GM23248 (cell line): Measurements from ENCODE around the gene SH2D4B. TPM values are rescaled to one million over a fixed set of nuclear protein-coding genes. Genes with fewer than 3 reads are reported as not detected.
"Not testable (repeated sequence)": the region's sequence is repeated elsewhere in the genome, so short reads cannot be mapped to it uniquely, and the experiment has no call there.

Experiments used
- DNase-seq: peaks from one replicate; pipeline ENCODE4 v3.0.0-alpha.2; 2015
- H2AFZ ChIP-seq: fragments of 200-600 bp; sonication (generic); 2 replicates; pipeline ENCODE4 v1.6.1; 2016; ENCODE audit warnings: antibody characterized with exemption
- H3F3A ChIP-seq: fragments of 200-600 bp; sonication (generic); 2 replicates; pipeline ENCODE4 v1.6.1; 2016; ENCODE audit warnings: mild to moderate bottlenecking, antibody characterized with exemption, mixed run types; ENCODE audit not compliant: insufficient read depth
- H3K27ac ChIP-seq: fragments of 200-600 bp; sonication (generic); 2 replicates; pipeline ENCODE4 v1.5.1; 2016; ENCODE audit warnings: mild to moderate bottlenecking
- H3K27me3 ChIP-seq: fragments of 200-600 bp; sonication (generic); replicated peaks from 2 replicates; pipeline ENCODE4 v1.6.1; 2016; ENCODE audit warnings: mild to moderate bottlenecking; ENCODE audit not compliant: insufficient read depth
- H3K36me3 ChIP-seq: fragments of 200-600 bp; sonication (generic); 2 replicates; pipeline ENCODE4 v1.6.1; 2016; ENCODE audit warnings: low read depth, mild to moderate bottlenecking
- H3K4me1 ChIP-seq: fragments of 200-600 bp; sonication (generic); 2 replicates; pipeline ENCODE4 v1.6.1; 2016; ENCODE audit warnings: mild to moderate bottlenecking; ENCODE audit not compliant: insufficient read depth
- H3K4me2 ChIP-seq: fragments of 200-600 bp; sonication (generic); one replicate; pipeline ENCODE4 v1.6.1; 2016; ENCODE audit warnings: mild to moderate bottlenecking; ENCODE audit not compliant: unreplicated experiment
- H3K4me3 ChIP-seq: fragments of 200-600 bp; sonication (generic); 2 replicates; pipeline ENCODE4 v1.5.1; 2016; ENCODE audit warnings: mild to moderate bottlenecking
- H3K79me2 ChIP-seq: fragments of 200-600 bp; sonication (generic); 2 replicates; pipeline ENCODE4 v1.6.1; 2016; ENCODE audit warnings: mild to moderate bottlenecking; ENCODE audit not compliant: insufficient read depth
- H3K9ac ChIP-seq: fragments of 200-600 bp; sonication (generic); 2 replicates; pipeline ENCODE4 v1.6.1; 2016; ENCODE audit warnings: mild to moderate bottlenecking
- H3K9me2 ChIP-seq: fragments of 200-600 bp; sonication (generic); 2 replicates; pipeline ENCODE4 v1.6.1; 2016; ENCODE audit warnings: mixed run types, mild to moderate bottlenecking, moderate library complexity; ENCODE audit not compliant: insufficient read depth
- H3K9me3 ChIP-seq: fragments of 200-600 bp; sonication (generic); one replicate; pipeline ENCODE4 v1.6.1; 2017; ENCODE audit warnings: low read depth
- H4K20me1 ChIP-seq: fragments of 200-600 bp; sonication (generic); 2 replicates; pipeline ENCODE4 v1.6.0; 2016; ENCODE audit not compliant: insufficient read depth
- EZH2 ChIP-seq: fragments of 200-600 bp; sonication (generic); IDR thresholded peaks from 2 replicates; pipeline ENCODE4 v1.6.1; 2018; ENCODE audit warnings: antibody characterized with exemption, mild to moderate bottlenecking; ENCODE audit not compliant: insufficient read depth, poor library complexity, severe bottlenecking
- EZH2phosphoT487 ChIP-seq: fragments of 200-600 bp; sonication (generic); IDR thresholded peaks from 2 replicates; pipeline ENCODE4 v1.6.1; 2018; ENCODE audit warnings: antibody characterized with exemption, moderate library complexity, mild to moderate bottlenecking, low read depth; ENCODE audit not compliant: insufficient read depth
- WGBS, 2 experiments: methylation state at CpG; one replicate each; pipeline ENCODE4 v1.1.6; 2015 to 2017; ENCODE audit warnings: low lambda C conversion rate in 2 of 2, low coverage in 1 of 2; ENCODE audit errors: missing lambda C conversion rate in 2 of 2; 5-methylcytosine and 5-hydroxymethylcytosine counted together
- in situ Hi-C: fragments of 300-500 bp; cut with MboI; formaldehyde crosslinking; loops from 2 replicates; pipeline ENCODE4 v1.15.0; 2020
- polyA plus RNA-seq: library from polyadenylated mRNA; unstranded; fragments of >200 nt; fragmentation: Nextera tagmentation; extraction: Ambion mirVana; gene quantifications from 2 replicates; pipeline ENCODE4 v1.2.1, GENCODE V29; 2016
- total RNA-seq: library from RNA; depleted of rRNA; stranded (reverse); fragments of >200 nt; shearing (Covaris generic); gene quantifications from 2 replicates; pipeline ENCODE4 v1.2.3, GENCODE V29; 2014

SH2D4B gene
- total and polyA plus RNA-seq, 2 experiments from 2014 or later: not detected

DNA sequence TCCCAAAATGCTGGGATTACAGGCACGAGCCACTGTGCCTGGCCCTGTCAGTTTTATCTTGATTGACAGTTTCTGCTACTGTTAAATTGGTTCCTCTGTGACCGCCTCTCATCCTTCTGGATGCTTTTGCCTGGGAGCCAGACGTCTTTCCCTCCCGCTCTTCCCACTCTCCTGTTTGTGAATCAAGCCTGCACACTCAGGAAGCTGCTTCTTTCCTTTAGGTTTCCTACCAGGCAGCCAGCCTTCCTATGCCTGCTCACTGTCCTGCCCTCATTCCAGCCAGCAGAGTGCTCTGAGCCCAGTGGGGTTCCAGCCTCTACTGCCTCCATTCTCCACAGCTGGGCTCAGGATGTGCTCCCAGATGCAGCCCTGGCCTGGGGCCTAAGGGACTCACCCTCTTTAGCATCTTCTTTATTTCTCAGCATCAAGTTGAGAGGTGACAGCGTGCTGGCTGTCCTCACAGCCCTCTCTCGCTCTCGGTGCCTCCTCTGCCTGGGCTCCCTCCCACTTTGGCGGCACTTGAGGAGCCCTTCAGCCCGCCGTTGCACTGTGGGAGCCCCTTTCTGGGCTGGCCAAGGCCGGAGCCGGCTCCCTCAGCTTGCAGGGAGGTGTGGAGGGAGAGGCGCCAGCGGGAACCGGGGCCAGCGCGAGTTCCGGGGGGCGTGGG, 5.1 kb downstream of the SH2D4B start:
- H3K36me3 ChIP-seq: no peaks in the 10 kb centered on the region
- H3K9ac ChIP-seq: no peak overlapping the region
- H3K9me2 ChIP-seq: no peaks in the 10 kb centered on the region
- H3K27me3 ChIP-seq: peaks cover 9% of the 10 kb centered on the region
- H3K4me2 ChIP-seq: no peak overlapping the region
- no peak overlapping the region for H3K4me3 ChIP-seq
- TF ChIP-seq EZH2 (no peak), EZH2phosphoT487 (no peak)
- H4K20me1 ChIP-seq: no peaks in the 10 kb centered on the region
- no peak overlapping the region for H3K27ac ChIP-seq
- no peaks in the 10 kb centered on the region for H3K4me1 ChIP-seq
- H3K79me2 ChIP-seq: no peaks in the 10 kb centered on the region
- H3F3A ChIP-seq: no peaks in the 10 kb centered on the region
- 36 to 61% methylated on average over 9 to 19 of the region's 19 CpGs for WGBS, 2 experiments
- no peaks in the 10 kb centered on the region for H3K9me3 ChIP-seq
- H2AFZ ChIP-seq: no peak overlapping the region
- DNase-seq: no peak
- in situ Hi-C loops: no loop called here

DNA sequence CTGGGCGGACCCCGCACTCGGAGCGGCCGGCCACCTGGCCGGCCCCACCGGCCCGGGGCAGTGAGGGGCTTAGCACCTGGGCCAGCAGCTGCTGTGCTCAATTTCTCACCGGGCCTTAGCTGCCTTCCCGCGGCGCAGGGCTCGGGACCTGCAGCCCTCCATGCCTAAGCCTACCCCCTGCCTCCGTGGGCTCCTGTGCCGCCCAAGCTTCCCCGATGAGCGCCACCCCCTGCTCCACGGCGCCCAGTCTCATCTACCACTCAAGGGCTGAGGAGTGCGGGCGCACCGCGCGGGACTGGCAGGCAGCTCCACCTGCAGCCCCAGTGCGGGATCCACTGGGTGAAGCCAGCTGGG, 5.6 kb downstream of the SH2D4B start:
- H3K27me3 ChIP-seq, H3K9me2 ChIP-seq, H3K27ac ChIP-seq, H3K79me2 ChIP-seq, H3F3A ChIP-seq, H2AFZ ChIP-seq, H4K20me1 ChIP-seq, DNase-seq, H3K9ac ChIP-seq, H3K4me3 ChIP-seq, H3K9me3 ChIP-seq, H3K4me1 ChIP-seq, H3K4me2 ChIP-seq, H3K36me3 ChIP-seq, in situ Hi-C loops: not testable (repeated sequence)
- 84 to 87% methylated on average over 14 to 24 of the region's 25 CpGs for WGBS, 2 experiments

DNA sequence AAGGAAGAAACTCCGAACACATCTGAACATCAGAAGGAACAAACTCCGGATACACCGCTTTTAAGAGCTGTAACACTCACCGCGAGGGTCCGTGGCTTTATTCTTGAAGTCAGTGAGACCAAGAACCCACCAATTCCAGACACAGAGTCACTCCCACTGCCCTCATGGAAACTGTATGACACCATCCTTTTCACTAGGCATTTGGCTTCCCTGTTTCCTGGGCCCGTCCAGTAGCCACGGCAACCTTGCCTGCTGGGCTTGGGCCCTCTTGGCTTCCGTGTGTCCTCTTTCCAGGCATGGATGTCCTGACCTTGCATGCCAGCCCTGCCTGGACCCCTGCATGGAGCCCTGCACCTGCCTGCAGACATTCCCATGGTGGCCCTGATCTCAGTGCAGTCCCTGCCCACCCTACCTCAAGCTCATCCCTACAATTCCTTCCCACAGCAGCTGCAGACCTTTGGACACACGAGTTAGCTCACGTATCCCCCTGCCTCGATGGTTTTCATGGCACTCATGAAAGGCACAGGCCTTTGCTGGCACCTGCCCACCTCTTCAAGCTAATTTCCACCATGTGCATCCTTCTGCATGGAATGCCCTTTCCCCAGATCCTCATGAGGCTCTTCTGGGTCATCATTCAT, 6.7 kb downstream of the SH2D4B start:
- Histone ChIP-seq H4K20me1 (no peaks in the 10 kb centered on the region), H3K9me2 (no peaks in the 10 kb centered on the region), H3K9me3 (no peaks in the 10 kb centered on the region), H3F3A (no peaks in the 10 kb centered on the region), H3K79me2 (no peaks in the 10 kb centered on the region), H3K9ac (no peak overlapping the region), H3K4me2 (no peak overlapping the region), H3K4me3 (no peak overlapping the region), H3K4me1 (no peaks in the 10 kb centered on the region), H3K36me3 (no peaks in the 10 kb centered on the region), H2AFZ (no peak overlapping the region), H3K27me3 (peaks cover 9% of the 10 kb centered on the region), H3K27ac (no peak overlapping the region)
- 66 to 67% methylated on average over 12 of the region's 12 CpGs for WGBS, 2 experiments
- TF ChIP-seq EZH2 (no peak), EZH2phosphoT487 (no peak)
- DNase-seq: no peak
- in situ Hi-C loops: no loop called here

DNA sequence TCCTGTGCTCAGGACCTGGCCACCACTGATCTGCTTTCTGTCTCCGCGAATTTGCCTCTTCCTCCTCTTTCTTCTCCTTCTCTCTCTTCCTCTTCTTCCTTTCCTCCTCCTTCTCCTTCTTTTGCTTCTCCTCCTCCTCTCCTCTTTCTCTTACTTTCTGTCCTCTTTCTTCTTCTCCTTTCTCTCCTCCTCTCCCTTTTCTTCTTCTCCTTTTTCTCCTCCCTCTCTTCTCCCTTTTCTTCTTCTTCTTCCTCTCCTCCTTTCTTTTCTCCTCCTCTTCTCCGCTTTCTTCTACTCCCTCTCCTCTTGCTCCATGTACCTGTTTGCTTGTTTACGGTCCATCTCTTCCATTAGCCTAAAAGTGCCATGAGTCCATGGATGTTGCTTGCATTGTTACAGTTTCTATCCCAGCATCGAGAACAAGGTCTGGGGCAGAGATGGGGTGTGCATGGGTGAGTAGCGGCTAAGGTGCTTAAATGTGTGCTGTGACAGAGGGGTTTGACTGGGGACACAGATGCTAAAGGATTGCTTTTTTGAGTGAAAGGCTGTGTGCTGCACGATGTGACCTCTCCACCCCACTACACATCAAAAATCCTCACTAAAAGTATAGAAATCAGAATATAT, 7.7 kb downstream of the SH2D4B start:
- Histone ChIP-seq H3K27ac (no peak overlapping the region), H3K27me3 (peaks cover 9% of the 10 kb centered on the region), H3K9me3 (no peaks in the 10 kb centered on the region), H3F3A (no peaks in the 10 kb centered on the region), H3K79me2 (no peaks in the 10 kb centered on the region), H3K4me3 (no peak overlapping the region), H3K9me2 (no peaks in the 10 kb centered on the region), H3K9ac (no peak overlapping the region), H3K4me1 (no peaks in the 10 kb centered on the region), H3K36me3 (no peaks in the 10 kb centered on the region), H4K20me1 (no peaks in the 10 kb centered on the region), H3K4me2 (no peak overlapping the region), H2AFZ (no peak overlapping the region)
- in situ Hi-C loops: no loop called here
- DNase-seq: no peak
- WGBS, 2 experiments: 63 to 69% methylated on average over 7 of the region's 7 CpGs
- TF ChIP-seq EZH2phosphoT487 (no peak), EZH2 (no peak)
